Measurements from ENCODE around the gene ZNF79.

The ZNF79 gene

DNA sequence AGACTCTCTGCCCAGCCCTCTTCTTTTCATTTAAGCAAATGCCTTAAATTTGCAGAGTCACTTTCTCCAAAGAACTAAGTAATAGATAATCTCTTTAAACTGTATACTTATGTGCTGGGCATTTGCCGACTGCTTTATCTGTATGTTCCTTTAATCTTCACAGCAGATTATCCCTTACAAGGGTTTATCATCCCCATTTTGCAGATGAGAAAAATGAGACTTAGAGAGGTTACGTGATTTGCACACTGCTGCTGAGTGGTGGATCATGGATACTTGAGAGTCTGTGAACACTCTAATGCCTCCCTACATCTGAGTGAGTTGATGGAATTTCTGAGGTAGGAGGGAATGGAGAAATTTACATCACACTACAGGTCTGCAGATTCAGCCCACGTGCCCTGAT is 4.2 kb downstream of the ZNF79 start:
- TF ChIP-seq CTCF (IDR thresholded peaks at IDR 0.05; ENCODE audit: low read depth, low read length): no peak
- H3K4me3 ChIP-seq (ENCODE audit: low read depth, low read length): no peak overlapping the region

DNA sequence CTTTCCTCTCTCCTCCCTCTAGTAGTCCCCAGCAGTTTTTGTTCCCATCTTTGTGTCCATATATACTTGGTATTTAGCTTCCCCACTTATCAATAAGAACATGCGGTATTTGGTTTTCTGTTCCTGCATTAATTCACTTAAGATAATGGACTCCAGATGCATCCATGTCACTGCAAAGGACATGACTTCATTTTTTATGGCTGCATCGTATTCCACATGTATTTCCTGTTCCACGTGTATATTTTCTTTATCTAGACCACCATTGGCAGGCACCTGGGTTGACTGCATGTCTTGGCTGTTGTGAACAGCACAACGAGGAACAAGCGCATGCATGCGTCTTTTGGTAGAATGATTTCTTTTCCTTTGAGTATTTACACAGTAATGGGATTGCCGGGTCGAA is 6.2 kb downstream of the ZNF79 start:
- TF ChIP-seq CTCF (IDR thresholded peaks at IDR 0.05; ENCODE audit: low read depth, low read length): no peak
- no peak overlapping the region for H3K4me3 ChIP-seq (ENCODE audit: low read depth, low read length)

GRCh38 chr9:127437497-127438264 is 13.5 kb downstream of the ZNF79 start:
- no peak for TF ChIP-seq CTCF (IDR thresholded peaks at IDR 0.05; ENCODE audit: low read depth, low read length)
- H3K4me3 ChIP-seq (ENCODE audit: low read depth, low read length): no peak overlapping the region

DNA sequence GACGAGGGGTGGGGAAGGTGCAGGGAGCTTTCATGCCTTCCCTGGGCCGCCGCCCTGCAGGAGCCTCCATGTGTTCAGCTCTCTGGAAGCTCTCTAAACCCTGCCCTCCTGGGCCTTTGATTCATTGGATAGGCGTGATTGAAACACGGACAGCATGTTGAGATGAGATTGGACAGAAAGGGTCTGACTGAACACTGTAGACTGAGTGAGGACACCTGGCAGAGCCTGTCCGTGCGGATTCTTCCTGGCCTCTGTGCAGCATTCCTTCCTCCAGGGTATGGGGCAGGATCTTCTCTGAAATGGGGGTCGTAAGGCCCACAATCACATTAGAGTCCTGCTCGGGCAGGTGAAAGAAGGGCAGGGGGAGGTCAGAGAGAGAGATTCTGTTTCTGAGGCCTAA is 14.2 kb downstream of the ZNF79 start:
- TF ChIP-seq CTCF (IDR thresholded peaks at IDR 0.05; ENCODE audit: low read depth, low read length): no peak

DNA sequence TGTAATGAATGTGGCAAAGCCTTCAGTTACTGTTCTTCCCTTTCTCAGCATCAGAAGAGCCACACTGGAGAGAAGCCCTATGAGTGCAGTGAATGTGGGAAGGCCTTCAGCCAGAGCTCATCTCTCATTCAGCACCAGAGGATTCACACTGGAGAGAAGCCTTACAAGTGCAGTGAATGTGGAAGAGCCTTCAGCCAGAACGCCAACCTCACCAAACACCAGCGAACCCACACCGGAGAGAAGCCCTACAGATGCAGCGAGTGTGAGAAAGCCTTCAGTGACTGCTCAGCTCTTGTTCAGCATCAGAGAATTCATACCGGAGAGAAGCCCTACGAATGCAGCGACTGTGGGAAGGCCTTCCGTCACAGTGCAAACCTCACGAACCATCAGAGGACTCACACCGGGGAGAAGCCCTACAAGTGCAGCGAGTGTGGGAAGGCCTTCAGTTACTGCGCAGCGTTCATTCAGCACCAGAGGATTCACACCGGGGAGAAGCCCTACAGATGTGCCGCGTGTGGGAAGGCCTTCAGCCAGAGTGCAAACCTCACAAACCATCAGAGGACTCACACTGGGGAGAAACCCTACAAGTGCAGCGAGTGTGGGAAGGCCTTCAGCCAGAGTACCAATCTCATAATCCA is 20.2 kb downstream of the ZNF79 start:
- no peak for TF ChIP-seq CTCF (IDR thresholded peaks at IDR 0.05; ENCODE audit: low read depth, low read length)
- no peak overlapping the region for H3K4me3 ChIP-seq (ENCODE audit: low read depth, low read length)

More for the DNA sequence above, 14.2 kb downstream of the ZNF79 start:
- H3K4me3 ChIP-seq (ENCODE audit: low read depth, low read length): no peak overlapping the region

GRCh38 chr9:127444921-127445850 is 21.0 kb downstream of the ZNF79 start:
- H3K4me3 ChIP-seq (ENCODE audit: low read depth, low read length): no peak overlapping the region
- no peak for TF ChIP-seq CTCF (IDR thresholded peaks at IDR 0.05; ENCODE audit: low read depth, low read length)
